GM12878 (cell line): Measurements from ENCODE around the gene DHX40. TPM values are rescaled to one million over a fixed set of nuclear protein-coding genes. Genes with fewer than 3 reads are reported as not detected.

ENCODE experiments used
- ATAC-seq: fragments of 200-7000 bp; cut with Tn5 transposase; 3 replicates; pipeline ENCODE4 v1.9.1; 2020; ENCODE audit warnings: mild to moderate bottlenecking, moderate library complexity
- BruUV-seq: library from RNA; stranded (reverse); fragments of 400-500 nt; replicated peaks from 2 replicates; lab custom pipeline; 2021; lab: Mats Ljungman, UMichigan
- CTCF ChIA-PET: fragments of 300-600 bp; sonication (Branson Sonifier 250); formaldehyde crosslinking; extraction: SDS; loops from one replicate; lab custom pipeline; 2021; ENCODE audit warnings: inconsistent platforms; lab: Yijun Ruan, JAX
- POLR2A ChIA-PET: fragments of 350-600 bp; formaldehyde crosslinking; extraction: SDS; loops from one replicate; lab custom pipeline; 2021; ENCODE audit warnings: inconsistent platforms; lab: Charles Lee
- RAD21 ChIA-PET: fragments of 300-600 bp; sonication (Branson Sonifier 250); formaldehyde crosslinking; loops from one replicate; lab custom pipeline; 2023; ENCODE audit warnings: antibody characterized with exemption; ENCODE audit not compliant: unreplicated experiment; lab: Charles Lee
- SMC1A ChIA-PET: fragments of 300-600 bp; sonication (Branson Sonifier 250); formaldehyde crosslinking; loops from one replicate; lab custom pipeline; 2023; ENCODE audit not compliant: unreplicated experiment, uncharacterized antibody; lab: Charles Lee
- DNase-seq: peaks from one replicate; pipeline ENCODE4 v3.0.0-alpha.2; 2011; ENCODE audit warnings: low read depth, low spot score
- FAIRE-seq: peaks from 3 replicates; lab custom pipeline; 2011; peaks lifted over from hg19 to GRCh38; lab: Jason Lieb, UNC
- H2AFZ ChIP-seq: 2 replicates; pipeline ENCODE4 v1.6.0; 2011; ENCODE audit warnings: low read depth, low read length, control low read depth; ENCODE audit not compliant: control insufficient read depth
- H3K27ac ChIP-seq: 2 replicates; pipeline ENCODE4 v1.5.1; 2011; ENCODE audit warnings: control low read depth; ENCODE audit not compliant: control insufficient read depth, insufficient read depth
- H3K27me3 ChIP-seq, 2 experiments: replicated peaks in 1 of 2; 2 replicates each; pipeline versions ENCODE4 v1.6.0 to v1.6.1; 2011; ENCODE audit warnings: low read length in 1 of 2; ENCODE audit not compliant: control insufficient read depth in 2 of 2, insufficient read depth in 2 of 2
- H3K36me3 ChIP-seq, 2 experiments: 2 replicates each; pipeline ENCODE4 v1.5.1; 2011; ENCODE audit warnings: low read length in 1 of 2; ENCODE audit not compliant: control insufficient read depth in 2 of 2, insufficient read depth in 2 of 2
- H3K4me1 ChIP-seq: 2 replicates; pipeline ENCODE4 v1.6.1; 2011; ENCODE audit warnings: mild to moderate bottlenecking, low read length, moderate library complexity, mixed read lengths; ENCODE audit not compliant: control insufficient read depth, insufficient read depth
- H3K4me2 ChIP-seq: 2 replicates; pipeline ENCODE4 v1.6.0; 2011; ENCODE audit warnings: control low read depth; ENCODE audit not compliant: control insufficient read depth, insufficient read depth
- H3K4me3 ChIP-seq: fragments of 200-600 bp; sonication (generic); 2 replicates; pipeline ENCODE4 v1.5.1; 2016
- H3K79me2 ChIP-seq: 2 replicates; pipeline ENCODE4 v1.6.0; 2011; ENCODE audit warnings: low read length; ENCODE audit not compliant: control insufficient read depth, insufficient read depth
- H3K9ac ChIP-seq: 2 replicates; pipeline ENCODE4 v1.8.0; 2011; ENCODE audit warnings: low read length, control low read depth, mixed read lengths; ENCODE audit not compliant: control insufficient read depth, insufficient read depth
- H3K9me3 ChIP-seq: replicated peaks from 3 replicates; pipeline ENCODE4 v1.5.1; 2011; ENCODE audit warnings: mild to moderate bottlenecking, low read length; ENCODE audit not compliant: control insufficient read depth, insufficient read depth
- H4K20me1 ChIP-seq: 2 replicates; pipeline ENCODE4 v1.6.0; 2011; ENCODE audit not compliant: control insufficient read depth, insufficient read depth
- ASH2L ChIP-seq: fragments of 300-600, 200-600 bp; sonication (generic); IDR thresholded peaks from 2 replicates; pipeline ENCODE4 v1.6.1; 2017; ENCODE audit warnings: low read depth, mild to moderate bottlenecking, borderline replicate concordance
- BACH1 ChIP-seq: fragments of 450-650 bp; IDR thresholded peaks from 2 replicates; pipeline ENCODE4 v1.6.1; 2017; ENCODE audit warnings: mild to moderate bottlenecking, borderline replicate concordance
- CREB1 ChIP-seq: IDR thresholded peaks from 2 replicates; pipeline ENCODE4 v1.6.1; 2012; ENCODE audit warnings: low read depth, mild to moderate bottlenecking, inconsistent platforms
- HCFC1 ChIP-seq: fragments of 150-350 bp; IDR thresholded peaks from 2 replicates; pipeline ENCODE4 v1.6.1; 2014; ENCODE audit warnings: low read length
- HDAC2 ChIP-seq: fragments of 200-600 bp; sonication (generic); IDR thresholded peaks from 2 replicates; pipeline ENCODE4 v1.6.1; 2017
- NBN ChIP-seq: fragments of 450-650 bp; IDR thresholded peaks from 2 replicates; pipeline ENCODE4 v1.6.1; 2016
- POLR2AphosphoS2 ChIP-seq: IDR thresholded peaks from 2 replicates; pipeline ENCODE4 v1.6.1; 2011; ENCODE audit warnings: low read depth, mild to moderate bottlenecking, low read length, improper control_type of control experiment, moderate library complexity
- RFX5 ChIP-seq: IDR thresholded peaks from 2 replicates; pipeline ENCODE4 v1.6.1; 2011; ENCODE audit warnings: low read depth, low read length, improper control_type of control experiment
- RUNX3 ChIP-seq: IDR thresholded peaks from 2 replicates; pipeline ENCODE4 v1.6.1; 2012; ENCODE audit warnings: low read length, inconsistent platforms
- SP1 ChIP-seq: IDR thresholded peaks from one replicate; pipeline ENCODE4 v1.6.1; 2011; ENCODE audit warnings: low read depth, low read length
- SPI1 ChIP-seq: IDR thresholded peaks from 2 replicates; pipeline ENCODE4 v1.6.1; 2011; ENCODE audit warnings: low read depth, mild to moderate bottlenecking, low read length, moderate library complexity, borderline replicate concordance; ENCODE audit not compliant: insufficient read depth
- WRNIP1 ChIP-seq: IDR thresholded peaks from 2 replicates; pipeline ENCODE4 v1.6.1; 2011; ENCODE audit warnings: low read depth, low read length, improper control_type of control experiment, borderline replicate concordance
- ZNF24 ChIP-seq: fragments of 450-650 bp; IDR thresholded peaks from 2 replicates; pipeline ENCODE4 v1.6.1; 2017; ENCODE audit warnings: antibody characterized with exemption, mild to moderate bottlenecking
- WGBS: methylation state at CpG from one replicate; pipeline ENCODE4 v1.1.6; 2016; ENCODE audit warnings: low lambda C conversion rate; ENCODE audit not compliant: insufficient replicate concordance, insufficient coverage; ENCODE audit errors: missing lambda C conversion rate; 5-methylcytosine and 5-hydroxymethylcytosine counted together
- in situ Hi-C: fragments of 300-500 bp; cut with MboI; formaldehyde crosslinking; loops from 9 replicates; pipeline ENCODE4 v1.14.3; 2018; ENCODE audit warnings: mixed read lengths
- intact Hi-C: fragments of 100-400 bp; cut with micrococcal nuclease; formaldehyde crosslinking; loops from one replicate; pipeline ENCODE4 v1.14.2; 2022; ENCODE audit not compliant: unreplicated experiment
- polyA plus RNA-seq, 11 experiments: library from polyadenylated mRNA; depleted of rRNA in 4 of 11; unstranded in 6 of 11; stranded (reverse) in 5 of 11; fragments of >200 nt; fragmentation: Nextera tagmentation in 4 of 11; fragmentation: Illumina TruSeq in 1 of 11; extraction: Ambion mirVana in 4 of 11; extraction: Trizol in 1 of 11; gene quantifications; 1 replicate in 1 of 11; 2 replicates in 10 of 11; pipeline versions ENCODE4 v1.2.1 to v1.2.3, GENCODE V29; 2011 to 2016; ENCODE audit warnings: inconsistent platforms in 2 of 11, missing spikeins in 2 of 11, low read depth in 1 of 11
- total RNA-seq, 4 experiments: library from RNA; depleted of rRNA in 3 of 4; stranded (reverse); fragments of >200 nt in 3 of 4; fragmentation: Illumina TruSeq in 1 of 4; extraction: Trizol in 1 of 4; gene quantifications; 2 replicates each; pipeline versions ENCODE4 v1.2.1 to v1.2.3, GENCODE V29; 2013 to 2021
- TF ChIP-seq, protein P1 (sequence below): fragments of 450-650 bp; IDR thresholded peaks from 2 replicates; pipeline ENCODE4 v1.6.1; 2017; ENCODE audit warnings: low read depth, mild to moderate bottlenecking, moderate library complexity
- TF ChIP-seq, protein P2 (sequence below): IDR thresholded peaks from 2 replicates; pipeline ENCODE4 v1.6.1; 2012; ENCODE audit warnings: low read depth, low read length, improper control_type of control experiment
- TF ChIP-seq, protein P3 (sequence below): fragments of 450-650 bp; IDR thresholded peaks from 2 replicates; pipeline ENCODE4 v1.6.1; 2016; ENCODE audit warnings: mild to moderate bottlenecking
- TF ChIP-seq, protein P4 (sequence below): fragments of 450-650 bp; conservative IDR thresholded peaks from 2 replicates; pipeline ENCODE4 v1.6.1; 2017; ENCODE audit warnings: mild to moderate bottlenecking, moderate library complexity
- TF ChIP-seq, protein P5 (sequence below): IDR thresholded peaks from 2 replicates; pipeline ENCODE4 v1.6.1; 2011; ENCODE audit warnings: borderline replicate concordance, low read depth, mild to moderate bottlenecking, moderate library complexity, mixed read lengths, low read length; ENCODE audit not compliant: insufficient read depth; ENCODE audit errors: extremely low read length

Gene DHX40
- total and polyA plus RNA-seq, 10 of the 15 experiments (the other 5 are each of a cell fraction or from before 2014, with no cell fraction given), result 4.8 to 29.2 (median 12.0) TPM

DNA sequence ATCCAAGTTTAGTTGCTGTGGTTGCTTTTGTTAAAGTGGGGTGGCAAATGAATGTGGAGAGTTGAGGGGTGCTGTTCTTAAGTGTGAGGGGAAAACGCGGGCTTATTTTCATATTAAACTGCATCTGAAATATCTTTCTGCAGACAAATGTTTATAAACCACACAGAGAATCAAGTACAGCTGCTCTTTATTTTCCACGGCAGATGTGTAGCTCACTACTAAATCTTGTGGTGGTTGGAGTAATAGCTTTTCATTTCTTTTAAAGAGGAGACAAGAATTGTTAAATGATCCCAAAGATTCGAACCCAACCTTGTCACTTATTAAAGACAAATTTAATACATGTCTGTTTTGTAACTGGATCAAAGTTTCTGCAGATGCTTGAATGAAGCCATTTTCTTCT, 56.4 kb downstream of the DHX40 start:
- FAIRE-seq (no peak), DNase-seq (no peak), ATAC-seq (no peak)
- Histone ChIP-seq H3K9ac (0 out of 2 replicates have a peak overlapping the region, but pooled peaks have one; percentile 7), H3K79me2 (peaks cover 91% of the 10 kb centered on the region), H3K4me3 (peak overlapping the region; percentile 95), H3K4me2 (peak overlapping the region; percentile 70), H3K27me3 (no peaks in the 10 kb centered on the region), H3K9me3 (no peaks in the 10 kb centered on the region), H3K36me3 (no peaks in the 10 kb centered on the region; a peak in 1 of 4 replicates), H4K20me1 (peaks cover 3% of the 10 kb centered on the region; the same call in 1 of the 2 replicates), H3K4me1 (peaks cover 14% of the 10 kb centered on the region; the same call in 1 of the 2 replicates), H2AFZ (no peak overlapping the region), H3K27ac (no peak overlapping the region)
- BruUV-seq, result no TSS peak
- in situ Hi-C loops (no loop called here), intact Hi-C loops (no loop called here)
- ChIA-PET POLR2A (interaction anchor here (0.6 to 9.4 kb wide), 5 partner anchors 8 to 263 kb away, joined by 3 to 111 read pairs (median 7); no protein-coding TSS in a partner anchor), CTCF (interaction anchor here (0.9 to 2.6 kb wide), 4 partner anchors 16 to 99 kb away, joined by 3 to 13 read pairs (median 7); no protein-coding TSS in a partner anchor), SMC1A (interaction anchor here (0.9 to 8.1 kb wide), 12 partner anchors 9 to 235 kb away, joined by 3 to 70 read pairs (median 5); partner anchors contain the start of genes DHX40, PTRH2 and VMP1), RAD21 (interaction anchor here (0.8 to 5.7 kb wide), 7 partner anchors 10 to 86 kb away, joined by 3 to 43 read pairs (median 4); partner anchors contain the start of genes DHX40, PTRH2 and VMP1)
- 0% methylated on average over 4 of the region's 4 CpGs for WGBS
- no peak for TF ChIP-seq RUNX3
- no peak for TF ChIP-seq SPI1
- TF ChIP-seq HCFC1, result no peak
- TF ChIP-seq, protein P1, sequence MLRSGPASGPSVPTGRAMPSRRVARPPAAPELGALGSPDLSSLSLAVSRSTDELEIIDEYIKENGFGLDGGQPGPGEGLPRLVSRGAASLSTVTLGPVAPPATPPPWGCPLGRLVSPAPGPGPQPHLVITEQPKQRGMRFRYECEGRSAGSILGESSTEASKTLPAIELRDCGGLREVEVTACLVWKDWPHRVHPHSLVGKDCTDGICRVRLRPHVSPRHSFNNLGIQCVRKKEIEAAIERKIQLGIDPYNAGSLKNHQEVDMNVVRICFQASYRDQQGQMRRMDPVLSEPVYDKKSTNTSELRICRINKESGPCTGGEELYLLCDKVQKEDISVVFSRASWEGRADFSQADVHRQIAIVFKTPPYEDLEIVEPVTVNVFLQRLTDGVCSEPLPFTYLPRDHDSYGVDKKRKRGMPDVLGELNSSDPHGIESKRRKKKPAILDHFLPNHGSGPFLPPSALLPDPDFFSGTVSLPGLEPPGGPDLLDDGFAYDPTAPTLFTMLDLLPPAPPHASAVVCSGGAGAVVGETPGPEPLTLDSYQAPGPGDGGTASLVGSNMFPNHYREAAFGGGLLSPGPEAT, result no peak
- no peak for TF ChIP-seq POLR2AphosphoS2
- TF ChIP-seq SP1, result no peak
- TF ChIP-seq ZNF24, result no peak
- TF ChIP-seq, protein P2, sequence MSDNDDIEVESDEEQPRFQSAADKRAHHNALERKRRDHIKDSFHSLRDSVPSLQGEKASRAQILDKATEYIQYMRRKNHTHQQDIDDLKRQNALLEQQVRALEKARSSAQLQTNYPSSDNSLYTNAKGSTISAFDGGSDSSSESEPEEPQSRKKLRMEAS, result no peak
- no peak for TF ChIP-seq NBN
- no peak for TF ChIP-seq CREB1
- TF ChIP-seq, protein P3, sequence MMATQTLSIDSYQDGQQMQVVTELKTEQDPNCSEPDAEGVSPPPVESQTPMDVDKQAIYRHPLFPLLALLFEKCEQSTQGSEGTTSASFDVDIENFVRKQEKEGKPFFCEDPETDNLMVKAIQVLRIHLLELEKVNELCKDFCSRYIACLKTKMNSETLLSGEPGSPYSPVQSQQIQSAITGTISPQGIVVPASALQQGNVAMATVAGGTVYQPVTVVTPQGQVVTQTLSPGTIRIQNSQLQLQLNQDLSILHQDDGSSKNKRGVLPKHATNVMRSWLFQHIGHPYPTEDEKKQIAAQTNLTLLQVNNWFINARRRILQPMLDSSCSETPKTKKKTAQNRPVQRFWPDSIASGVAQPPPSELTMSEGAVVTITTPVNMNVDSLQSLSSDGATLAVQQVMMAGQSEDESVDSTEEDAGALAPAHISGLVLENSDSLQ, result no peak
- no peak for TF ChIP-seq ASH2L
- no peak for TF ChIP-seq WRNIP1
- TF ChIP-seq RFX5, result no peak
- TF ChIP-seq BACH1, result no peak
- TF ChIP-seq, protein P4, sequence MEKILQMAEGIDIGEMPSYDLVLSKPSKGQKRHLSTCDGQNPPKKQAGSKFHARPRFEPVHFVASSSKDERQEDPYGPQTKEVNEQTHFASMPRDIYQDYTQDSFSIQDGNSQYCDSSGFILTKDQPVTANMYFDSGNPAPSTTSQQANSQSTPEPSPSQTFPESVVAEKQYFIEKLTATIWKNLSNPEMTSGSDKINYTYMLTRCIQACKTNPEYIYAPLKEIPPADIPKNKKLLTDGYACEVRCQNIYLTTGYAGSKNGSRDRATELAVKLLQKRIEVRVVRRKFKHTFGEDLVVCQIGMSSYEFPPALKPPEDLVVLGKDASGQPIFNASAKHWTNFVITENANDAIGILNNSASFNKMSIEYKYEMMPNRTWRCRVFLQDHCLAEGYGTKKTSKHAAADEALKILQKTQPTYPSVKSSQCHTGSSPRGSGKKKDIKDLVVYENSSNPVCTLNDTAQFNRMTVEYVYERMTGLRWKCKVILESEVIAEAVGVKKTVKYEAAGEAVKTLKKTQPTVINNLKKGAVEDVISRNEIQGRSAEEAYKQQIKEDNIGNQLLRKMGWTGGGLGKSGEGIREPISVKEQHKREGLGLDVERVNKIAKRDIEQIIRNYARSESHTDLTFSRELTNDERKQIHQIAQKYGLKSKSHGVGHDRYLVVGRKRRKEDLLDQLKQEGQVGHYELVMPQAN, result no peak
- TF ChIP-seq HDAC2, result no peak
- TF ChIP-seq, protein P5, sequence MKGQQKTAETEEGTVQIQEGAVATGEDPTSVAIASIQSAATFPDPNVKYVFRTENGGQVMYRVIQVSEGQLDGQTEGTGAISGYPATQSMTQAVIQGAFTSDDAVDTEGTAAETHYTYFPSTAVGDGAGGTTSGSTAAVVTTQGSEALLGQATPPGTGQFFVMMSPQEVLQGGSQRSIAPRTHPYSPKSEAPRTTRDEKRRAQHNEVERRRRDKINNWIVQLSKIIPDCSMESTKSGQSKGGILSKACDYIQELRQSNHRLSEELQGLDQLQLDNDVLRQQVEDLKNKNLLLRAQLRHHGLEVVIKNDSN, result no peak
